Natural killer cell (primary cell): ENCODE data around the gene SKAP1. TPM values are rescaled to one million over a fixed set of nuclear protein-coding genes. Genes with fewer than 3 reads are reported as not detected.
"Not testable (repeated sequence)": the region's sequence is repeated elsewhere in the genome, so short reads cannot be mapped to it uniquely, and the experiment has no call there.

Experiments used
- ATAC-seq, 3 donors: fragments of 150-1000 bp in 2 of 3; fragments of 200-7000 bp in 1 of 3; cut with Tn5 transposase; 1 replicate in 1 of 3; 2 replicates in 2 of 3; pipeline ENCODE4 v1.10.0; 2021; ENCODE audit warnings: mild to moderate bottlenecking in 2 of 3, moderate library complexity in 2 of 3
- DNase-seq, 2 donors: peaks; one replicate each; pipeline versions ENCODE4 v3.0.0 to v3.0.0-alpha.2; 2013 to 2021; ENCODE audit warnings: mixed read lengths in 1 of 2
- H3K27ac ChIP-seq: one replicate; pipeline ENCODE4 v1.5.1; 2013; ENCODE audit warnings: mild to moderate bottlenecking, low read length
- H3K27me3 ChIP-seq: one replicate; pipeline ENCODE4 v1.6.1; 2013; ENCODE audit warnings: low read length; ENCODE audit not compliant: control insufficient read depth, insufficient read depth
- H3K36me3 ChIP-seq: one replicate; pipeline ENCODE4 v1.6.1; 2013; ENCODE audit warnings: low read length; ENCODE audit not compliant: control insufficient read depth, insufficient read depth
- H3K4me1 ChIP-seq: one replicate; pipeline ENCODE4 v1.6.1; 2013; ENCODE audit warnings: low read length; ENCODE audit not compliant: control insufficient read depth, insufficient read depth
- H3K4me3 ChIP-seq: one replicate; pipeline ENCODE4 v1.5.1; 2013; ENCODE audit warnings: low read length
- H3K9me3 ChIP-seq: one replicate; pipeline ENCODE4 v1.6.1; 2013; ENCODE audit warnings: low read length; ENCODE audit not compliant: control insufficient read depth, insufficient read depth
- H3K27ac Mint-ChIP-seq, 2 donors: one replicate each; pipeline ENCODE4 v1.8.0; 2022; ENCODE audit warnings: mild to moderate bottlenecking in 2 of 2, mixed read lengths in 2 of 2, moderate library complexity in 1 of 2
- H3K27me3 Mint-ChIP-seq, 2 donors: one replicate each; pipeline ENCODE4 v1.8.0; 2022; ENCODE audit warnings: low read depth in 2 of 2, mixed read lengths in 2 of 2
- H3K36me3 Mint-ChIP-seq: one replicate; pipeline ENCODE4 v1.8.0; 2022; ENCODE audit warnings: mixed read lengths
- H3K4me1 Mint-ChIP-seq, 2 donors: one replicate each; pipeline ENCODE4 v1.8.0; 2022; ENCODE audit warnings: mixed read lengths in 2 of 2
- H3K4me3 Mint-ChIP-seq: one replicate; pipeline ENCODE4 v1.8.0; 2022; ENCODE audit warnings: mild to moderate bottlenecking, moderate library complexity, mixed read lengths
- H3K9me3 Mint-ChIP-seq, 2 donors: one replicate each; pipeline ENCODE4 v1.8.0; 2022; ENCODE audit warnings: mixed read lengths in 2 of 2
- WGBS: methylation state at CpG from one replicate; pipeline ENCODE4 v1.1.7; 2013; ENCODE audit warnings: missing lambda C conversion rate; ENCODE audit not compliant: insufficient coverage; 5-methylcytosine and 5-hydroxymethylcytosine counted together
- intact Hi-C: fragments of 100-400 bp; cut with micrococcal nuclease; formaldehyde crosslinking; loops from one replicate; pipeline ENCODE4 v1.14.2; 2022
- total RNA-seq, 4 donors: library from RNA; stranded (reverse); fragments of 120-200 nt in 1 of 4; gene quantifications; one replicate each; pipeline versions ENCODE4 v1.2.3 to v1.2.4, GENCODE V29; 2013 to 2022
- TF ChIP-seq, protein P1 (sequence below): fragments of 200-600 bp; IDR thresholded peaks from one replicate; pipeline ENCODE4 v1.8.0; 2022; ENCODE audit warnings: antibody characterized with exemption

SKAP1 gene
- total RNA-seq, 3 donors from 2014 or later (not counting 1 experiment from before 2014, with no cell fraction given): 168 to 227 (median 190) TPM

DNA sequence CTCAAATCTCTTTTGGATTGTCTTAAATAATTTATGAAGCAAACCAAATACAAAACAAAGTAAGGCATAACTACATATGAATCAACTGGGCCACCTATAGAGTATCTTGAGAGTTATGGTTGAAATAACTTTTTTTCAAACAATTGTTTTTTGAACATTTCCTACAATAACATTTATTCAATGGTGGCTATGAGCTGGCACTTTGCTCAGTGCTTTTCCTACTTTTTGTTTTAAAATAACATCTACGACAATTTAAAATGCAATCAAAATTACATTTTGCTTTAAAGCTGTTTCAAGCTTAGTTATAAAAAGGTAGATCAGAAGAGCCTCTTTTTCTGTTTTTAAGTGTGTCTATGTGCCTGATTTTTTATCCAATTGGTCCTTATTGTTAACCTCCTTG lies 238.7 kb downstream of the SKAP1 start:
- Mint-ChIP-seq H3K4me1 (peaks cover 36 to 45% of the 10 kb centered on the region in 2 donors), H3K27me3 (no peaks in the 10 kb centered on the region), H3K9me3 (no peaks in the 10 kb centered on the region), H3K36me3 (no peaks in the 10 kb centered on the region), H3K27ac (peak overlapping the region; percentile 40 to 59), H3K4me3 (no peak overlapping the region)
- Histone ChIP-seq H3K4me1 (no peaks in the 10 kb centered on the region), H3K27ac (no peak overlapping the region), H3K9me3 (no peaks in the 10 kb centered on the region), H3K27me3 (no peaks in the 10 kb centered on the region), H3K4me3 (no peak overlapping the region), H3K36me3 (peaks cover 43% of the 10 kb centered on the region)
- no CpG with 5 or more reads among the region's 1 CpG for WGBS
- intact Hi-C loops: no loop called here
- TF ChIP-seq, protein P1, sequence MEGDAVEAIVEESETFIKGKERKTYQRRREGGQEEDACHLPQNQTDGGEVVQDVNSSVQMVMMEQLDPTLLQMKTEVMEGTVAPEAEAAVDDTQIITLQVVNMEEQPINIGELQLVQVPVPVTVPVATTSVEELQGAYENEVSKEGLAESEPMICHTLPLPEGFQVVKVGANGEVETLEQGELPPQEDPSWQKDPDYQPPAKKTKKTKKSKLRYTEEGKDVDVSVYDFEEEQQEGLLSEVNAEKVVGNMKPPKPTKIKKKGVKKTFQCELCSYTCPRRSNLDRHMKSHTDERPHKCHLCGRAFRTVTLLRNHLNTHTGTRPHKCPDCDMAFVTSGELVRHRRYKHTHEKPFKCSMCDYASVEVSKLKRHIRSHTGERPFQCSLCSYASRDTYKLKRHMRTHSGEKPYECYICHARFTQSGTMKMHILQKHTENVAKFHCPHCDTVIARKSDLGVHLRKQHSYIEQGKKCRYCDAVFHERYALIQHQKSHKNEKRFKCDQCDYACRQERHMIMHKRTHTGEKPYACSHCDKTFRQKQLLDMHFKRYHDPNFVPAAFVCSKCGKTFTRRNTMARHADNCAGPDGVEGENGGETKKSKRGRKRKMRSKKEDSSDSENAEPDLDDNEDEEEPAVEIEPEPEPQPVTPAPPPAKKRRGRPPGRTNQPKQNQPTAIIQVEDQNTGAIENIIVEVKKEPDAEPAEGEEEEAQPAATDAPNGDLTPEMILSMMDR: no peak
- DNase-seq: no peak
- no peak for ATAC-seq

DNA sequence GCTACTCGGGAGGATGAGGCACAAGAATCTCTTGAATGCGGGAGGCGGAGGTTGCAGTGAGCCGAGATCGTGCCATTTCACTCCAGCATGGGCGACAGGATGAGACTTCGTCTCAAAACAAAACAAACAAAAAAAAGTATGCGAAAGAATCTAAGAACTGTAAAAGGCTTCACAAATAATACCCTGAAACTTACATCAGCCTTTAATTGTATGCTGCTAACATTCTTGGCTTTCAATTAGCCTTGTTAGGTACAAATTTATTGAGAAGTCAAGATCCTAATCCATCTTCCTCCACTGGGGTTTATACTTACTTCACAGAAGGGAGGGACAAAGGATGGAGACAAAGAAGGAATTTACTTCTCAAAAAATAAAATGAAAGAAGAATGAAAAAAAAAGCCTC lies 239.1 kb downstream of the SKAP1 start:
- TF ChIP-seq, protein P1: no peak
- ATAC-seq (no peak), DNase-seq (no peak)
- no peaks in the 10 kb centered on the region for H3K9me3 Mint-ChIP-seq
- Histone ChIP-seq H3K36me3 (peaks cover 48% of the 10 kb centered on the region), H3K4me3 (no peak overlapping the region), H3K27me3 (no peaks in the 10 kb centered on the region), H3K4me1 (no peaks in the 10 kb centered on the region), H3K27ac (no peak overlapping the region), H3K9me3 (no peaks in the 10 kb centered on the region)
- no peaks in the 10 kb centered on the region for H3K27me3 Mint-ChIP-seq
- peaks cover 36 to 45% of the 10 kb centered on the region in 2 donors for H3K4me1 Mint-ChIP-seq
- no peaks in the 10 kb centered on the region for H3K36me3 Mint-ChIP-seq
- intact Hi-C loops: no loop called here
- no peak overlapping the region for H3K4me3 Mint-ChIP-seq
- WGBS: 98% methylated on average over 8 of the region's 8 CpGs
- H3K27ac Mint-ChIP-seq: peak overlapping the region in 1 of 2 donors; percentile 59

DNA sequence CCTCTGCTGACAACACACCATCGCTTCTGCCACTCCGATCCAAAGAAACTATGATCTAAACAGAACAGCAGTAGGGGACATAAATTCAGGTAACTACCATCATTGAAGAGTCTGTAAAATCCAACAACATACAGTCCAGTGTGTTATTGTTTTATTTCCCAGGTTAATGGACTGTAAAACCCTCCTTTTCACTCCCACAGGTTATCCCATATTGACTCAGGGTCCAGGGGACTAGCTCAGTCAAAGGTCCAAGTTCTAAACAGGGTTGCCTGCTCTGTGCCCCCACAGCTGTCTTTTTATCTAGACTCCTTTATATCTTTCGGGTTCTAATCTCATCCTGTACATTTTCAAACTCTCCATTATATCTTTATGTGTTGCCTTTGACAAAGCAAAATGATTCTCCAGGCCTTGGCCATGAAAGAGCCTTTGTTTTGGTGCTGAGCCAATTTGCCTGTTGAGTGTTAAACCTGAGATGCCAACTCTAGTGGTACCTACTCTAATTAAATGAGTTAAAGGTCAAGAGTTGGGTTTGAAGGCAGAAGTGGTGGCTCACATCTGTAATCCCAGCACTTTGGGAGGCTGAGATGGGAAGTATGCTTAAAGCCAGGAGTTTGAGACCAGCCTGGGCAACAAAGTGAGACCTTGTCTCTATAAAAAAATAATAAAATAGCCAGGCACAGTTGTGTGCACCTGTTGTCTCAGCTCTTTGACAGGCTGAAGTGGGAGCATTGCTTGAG lies 242.0 kb downstream of the SKAP1 start:
- Mint-ChIP-seq H3K9me3 (no peaks in the 10 kb centered on the region), H3K27ac (peak overlapping the region in 1 of 2 donors; percentile 24), H3K27me3 (no peaks in the 10 kb centered on the region), H3K4me1 (peaks cover 7 to 17% of the 10 kb centered on the region in 2 donors), H3K36me3 (peaks cover 10% of the 10 kb centered on the region), H3K4me3 (no peak overlapping the region)
- H3K4me3 ChIP-seq: no peak overlapping the region
- TF ChIP-seq, protein P1: no peak
- H3K27me3 ChIP-seq: no peaks in the 10 kb centered on the region
- H3K9me3 ChIP-seq: no peaks in the 10 kb centered on the region
- no peak overlapping the region for H3K27ac ChIP-seq
- H3K36me3 ChIP-seq: peaks cover 56% of the 10 kb centered on the region
- WGBS: 100% methylated on average over 3 of the region's 3 CpGs
- intact Hi-C loops: no loop called here
- ATAC-seq (no peak), DNase-seq (no peak)
- no peaks in the 10 kb centered on the region for H3K4me1 ChIP-seq

DNA sequence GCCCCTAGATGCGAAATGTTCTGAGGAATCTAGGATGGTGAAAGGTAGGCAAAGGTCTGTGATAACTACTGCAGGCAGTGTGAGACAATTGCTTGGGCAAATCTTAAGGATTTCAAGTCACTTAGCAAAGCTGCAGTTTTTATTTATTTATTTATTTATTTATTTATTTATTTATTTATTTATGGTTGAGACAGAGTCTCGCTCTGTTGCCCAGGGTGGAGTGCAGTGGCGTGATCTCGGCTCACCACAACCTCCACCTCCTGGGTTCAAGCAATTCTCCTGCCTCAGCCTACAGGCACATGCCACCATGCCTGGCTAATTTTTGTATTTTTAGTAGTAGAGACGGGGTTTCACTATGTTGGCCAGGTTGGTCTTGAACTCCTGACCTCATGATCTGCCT lies 243.7 kb downstream of the SKAP1 start:
- H3K36me3 ChIP-seq: peaks cover 67% of the 10 kb centered on the region
- H3K27ac ChIP-seq, H3K4me1 Mint-ChIP-seq, H3K27ac Mint-ChIP-seq, H3K4me3 Mint-ChIP-seq, H3K4me1 ChIP-seq, DNase-seq, H3K9me3 ChIP-seq, H3K27me3 Mint-ChIP-seq, intact Hi-C loops, H3K9me3 Mint-ChIP-seq, H3K27me3 ChIP-seq, ATAC-seq, H3K4me3 ChIP-seq: not testable (repeated sequence)
- peaks cover 10% of the 10 kb centered on the region for H3K36me3 Mint-ChIP-seq
- 92% methylated on average over 2 of the region's 5 CpGs for WGBS
